Measurements from ENCODE around the gene DMTF1. TPM values are rescaled to one million over a fixed set of nuclear protein-coding genes. Genes with fewer than 3 reads are reported as not detected.

The DMTF1 gene
- total RNA-seq, 2 donors from 2014 or later, result 129 to 152 TPM

DNA sequence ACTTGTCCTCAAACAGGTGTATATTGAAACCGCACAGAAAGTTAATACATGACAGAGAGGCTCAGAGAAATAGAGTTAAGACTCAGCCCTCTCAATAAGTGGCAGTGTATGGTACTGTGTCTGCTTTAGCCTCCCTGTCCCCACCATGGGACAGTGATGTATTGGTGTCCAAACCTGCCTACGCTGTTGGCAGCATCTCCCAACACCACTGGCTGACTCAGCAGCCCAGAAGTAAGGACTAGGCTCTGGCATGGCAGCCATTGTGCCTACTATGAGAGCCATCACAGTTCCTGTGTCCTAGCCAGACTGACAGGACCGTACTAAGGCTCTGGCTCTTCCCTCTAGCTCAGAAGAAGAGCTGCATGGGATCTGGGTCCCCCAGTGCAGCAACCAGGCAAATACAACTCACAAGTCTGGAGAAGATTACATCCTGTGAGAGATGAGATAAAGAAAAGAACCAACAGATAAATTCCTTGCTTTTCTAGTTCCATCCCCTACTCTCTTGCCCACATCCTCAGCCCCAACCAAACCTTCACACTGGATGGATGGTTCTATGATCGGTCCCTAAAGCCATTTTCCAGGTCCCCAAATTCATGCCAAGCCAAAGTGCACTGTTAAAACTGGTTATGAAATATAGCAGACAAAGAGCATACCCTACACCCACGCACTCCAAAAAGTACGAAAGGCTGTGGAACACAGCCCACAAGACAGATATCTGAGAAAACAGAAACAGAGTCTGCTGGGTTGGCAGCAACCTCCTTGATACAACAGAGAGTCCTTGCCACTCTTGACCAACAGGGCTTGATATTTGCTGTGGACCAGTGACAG, 44.1 kb upstream of the DMTF1 start:
- DNase-seq, result no peak
- 89 to 94% methylated on average over 4 to 6 of the region's 6 CpGs for WGBS, 2 experiments (ENCODE audit: insufficient coverage in 1 of 2, insufficient read length in 1 of 2)
- Mint-ChIP-seq H3K36me3 (ENCODE audit: low read depth) (no peaks in the 10 kb centered on the region), H3K4me1 (peaks cover 19% of the 10 kb centered on the region), H3K27me3 (ENCODE audit: insufficient read depth) (peaks cover 35% of the 10 kb centered on the region), H3K4me3 (no peak overlapping the region), H3K9me3 (peaks cover 6% of the 10 kb centered on the region), H3K27ac (no peak overlapping the region)
- Histone ChIP-seq H3K9ac (ENCODE audit: extremely low read depth, low read length, poor library complexity, severe bottlenecking) (no peak overlapping the region), H3K27me3 (ENCODE audit: control insufficient read depth, insufficient read depth, low read length, poor library complexity, severe bottlenecking) (no peaks in the 10 kb centered on the region), H3K9me3 (ENCODE audit: control insufficient read depth, low read length) (peaks cover 16% of the 10 kb centered on the region), H3K4me3 (ENCODE audit: low read length) (no peak overlapping the region), H3K27ac (ENCODE audit: low read depth, low read length) (no peak overlapping the region), H3K36me3 (ENCODE audit: control insufficient read depth, insufficient read depth, low read length) (no peaks in the 10 kb centered on the region), H3K4me1 (ENCODE audit: control insufficient read depth, insufficient read depth, low read length) (peaks cover 4% of the 10 kb centered on the region)
- TF ChIP-seq, protein P1, sequence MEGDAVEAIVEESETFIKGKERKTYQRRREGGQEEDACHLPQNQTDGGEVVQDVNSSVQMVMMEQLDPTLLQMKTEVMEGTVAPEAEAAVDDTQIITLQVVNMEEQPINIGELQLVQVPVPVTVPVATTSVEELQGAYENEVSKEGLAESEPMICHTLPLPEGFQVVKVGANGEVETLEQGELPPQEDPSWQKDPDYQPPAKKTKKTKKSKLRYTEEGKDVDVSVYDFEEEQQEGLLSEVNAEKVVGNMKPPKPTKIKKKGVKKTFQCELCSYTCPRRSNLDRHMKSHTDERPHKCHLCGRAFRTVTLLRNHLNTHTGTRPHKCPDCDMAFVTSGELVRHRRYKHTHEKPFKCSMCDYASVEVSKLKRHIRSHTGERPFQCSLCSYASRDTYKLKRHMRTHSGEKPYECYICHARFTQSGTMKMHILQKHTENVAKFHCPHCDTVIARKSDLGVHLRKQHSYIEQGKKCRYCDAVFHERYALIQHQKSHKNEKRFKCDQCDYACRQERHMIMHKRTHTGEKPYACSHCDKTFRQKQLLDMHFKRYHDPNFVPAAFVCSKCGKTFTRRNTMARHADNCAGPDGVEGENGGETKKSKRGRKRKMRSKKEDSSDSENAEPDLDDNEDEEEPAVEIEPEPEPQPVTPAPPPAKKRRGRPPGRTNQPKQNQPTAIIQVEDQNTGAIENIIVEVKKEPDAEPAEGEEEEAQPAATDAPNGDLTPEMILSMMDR (conservative IDR thresholded peaks at IDR 0.05), result no peak

DNA sequence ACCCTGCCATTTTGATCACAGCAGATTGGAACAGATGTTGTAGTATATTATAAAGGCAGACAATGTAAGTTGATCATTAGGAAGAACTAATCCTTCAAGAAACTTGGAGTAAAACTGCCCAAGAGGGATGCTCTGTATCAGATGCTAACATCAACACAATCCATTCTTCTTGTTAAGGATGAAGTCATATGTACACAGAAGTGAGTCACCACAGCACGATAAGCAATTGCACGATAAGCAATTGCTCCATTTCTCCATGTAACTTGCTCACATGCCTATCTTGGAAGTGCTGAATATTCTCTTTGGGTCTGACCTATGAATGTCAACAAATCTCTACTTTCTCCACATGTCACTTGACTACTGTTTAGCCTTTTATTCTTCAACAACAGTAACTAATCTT, 41.5 kb upstream of the DMTF1 start:
- TF ChIP-seq, protein P1 (conservative IDR thresholded peaks at IDR 0.05), result no peak
- H3K36me3 Mint-ChIP-seq (ENCODE audit: low read depth), result no peaks in the 10 kb centered on the region
- Histone ChIP-seq H3K27me3 (ENCODE audit: control insufficient read depth, insufficient read depth, low read length, poor library complexity, severe bottlenecking) (no peaks in the 10 kb centered on the region), H3K9me3 (ENCODE audit: control insufficient read depth, low read length) (peaks cover 36% of the 10 kb centered on the region), H3K36me3 (ENCODE audit: control insufficient read depth, insufficient read depth, low read length) (no peaks in the 10 kb centered on the region), H3K4me3 (ENCODE audit: low read length) (no peak overlapping the region), H3K4me1 (ENCODE audit: control insufficient read depth, insufficient read depth, low read length) (no peaks in the 10 kb centered on the region), H3K9ac (ENCODE audit: extremely low read depth, low read length, poor library complexity, severe bottlenecking) (no peak overlapping the region), H3K27ac (ENCODE audit: low read depth, low read length) (no peak overlapping the region)
- WGBS, 2 experiments (ENCODE audit: insufficient coverage in 1 of 2, insufficient read length in 1 of 2), result 88 to 89% methylated on average over 2 of the region's 2 CpGs
- H3K4me1 Mint-ChIP-seq, result peaks cover 14% of the 10 kb centered on the region
- H3K4me3 Mint-ChIP-seq, result no peak overlapping the region
- no peak overlapping the region for H3K27ac Mint-ChIP-seq
- peaks cover 55% of the 10 kb centered on the region for H3K27me3 Mint-ChIP-seq (ENCODE audit: insufficient read depth)
- peaks cover 25% of the 10 kb centered on the region for H3K9me3 Mint-ChIP-seq
- DNase-seq, result no peak

DNA sequence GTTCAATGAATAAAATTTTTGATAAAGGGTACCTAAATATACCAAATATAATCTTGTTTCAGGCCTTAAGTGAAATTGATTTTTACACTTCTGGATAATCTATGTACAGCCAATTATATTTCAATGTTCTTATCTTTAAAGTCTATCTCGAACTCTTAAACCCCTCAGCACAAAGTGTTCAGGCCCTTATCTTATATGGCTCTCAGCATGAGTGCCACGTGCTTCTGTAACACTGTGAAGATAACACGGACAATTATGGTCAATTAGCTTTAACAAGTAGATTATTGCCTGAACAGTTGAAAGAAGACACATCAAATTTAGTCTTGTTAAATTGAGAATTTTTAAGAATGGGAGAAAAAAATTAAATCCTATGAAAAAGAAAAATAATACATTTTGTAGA, 40.4 kb upstream of the DMTF1 start:
- Mint-ChIP-seq H3K36me3 (ENCODE audit: low read depth) (no peaks in the 10 kb centered on the region), H3K9me3 (peaks cover 27% of the 10 kb centered on the region)

More for the DNA sequence above, 40.4 kb upstream of the DMTF1 start:
- Mint-ChIP-seq H3K27ac (no peak overlapping the region), H3K4me1 (peaks cover 14% of the 10 kb centered on the region), H3K27me3 (ENCODE audit: insufficient read depth) (peaks cover 65% of the 10 kb centered on the region), H3K4me3 (no peak overlapping the region)
- no peaks in the 10 kb centered on the region for H3K4me1 ChIP-seq (ENCODE audit: control insufficient read depth, insufficient read depth, low read length)
- TF ChIP-seq, protein P1 (conservative IDR thresholded peaks at IDR 0.05), result no peak
- WGBS, 2 experiments (ENCODE audit: insufficient coverage in 1 of 2, insufficient read length in 1 of 2), result 66% methylated on average over 3 of the region's 3 CpGs; no CpG with 5 or more reads in 1 of the 2 experiments
- H3K36me3 ChIP-seq (ENCODE audit: control insufficient read depth, insufficient read depth, low read length), result no peaks in the 10 kb centered on the region
- no peak overlapping the region for H3K27ac ChIP-seq (ENCODE audit: low read depth, low read length)
- H3K27me3 ChIP-seq (ENCODE audit: control insufficient read depth, insufficient read depth, low read length, poor library complexity, severe bottlenecking), result peaks cover 3% of the 10 kb centered on the region
- no peak for DNase-seq
- H3K4me3 ChIP-seq (ENCODE audit: low read length), result no peak overlapping the region
- H3K9ac ChIP-seq (ENCODE audit: extremely low read depth, low read length, poor library complexity, severe bottlenecking), result no peak overlapping the region
- peaks cover 35% of the 10 kb centered on the region for H3K9me3 ChIP-seq (ENCODE audit: control insufficient read depth, low read length)

Data from endodermal cell (in vitro differentiated cells).